Lower leg skin (tissue), 3 donors: ENCODE measurements around the gene CLIC2.

Experiments
- CTCF ChIP-seq, 3 donors: fragments of 450-650 bp; IDR thresholded peaks; one replicate each; pipeline ENCODE4 v1.5.1; 2016; ENCODE audit warnings: antibody characterized with exemption in 3 of 3, mild to moderate bottlenecking in 3 of 3, moderate library complexity in 2 of 3
- POLR2A ChIP-seq, 2 donors: fragments of 450-650 bp; IDR thresholded peaks; one replicate each; pipeline ENCODE4 v1.6.1; 2016 to 2017; ENCODE audit warnings: antibody characterized with exemption in 2 of 2, mild to moderate bottlenecking in 1 of 2, moderate library complexity in 1 of 2

GRCh38 chrX:155329293-155329692, 5.1 kb downstream of the CLIC2 start:
- TF ChIP-seq CTCF (IDR thresholded peaks at IDR 0.05) = no peak
- TF ChIP-seq POLR2A (IDR thresholded peaks at IDR 0.05) = no peak
